Body of pancreas (tissue), 4 donors: ENCODE measurements around the gene PRRT1B. TPM values are rescaled to one million over a fixed set of nuclear protein-coding genes. Genes with fewer than 3 reads are reported as not detected.

Experiments used
- ATAC-seq: fragments of 150-250 bp; one replicate; pipeline ENCODE4 v1.9.1; 2016
- DNase-seq, 4 donors: peaks; one replicate each; pipeline ENCODE4 v3.0.0-alpha.2; 2019
- H3K27ac ChIP-seq, 4 donors: fragments of 200-600 bp; sonication (generic); 1 replicate in 3 of 4; 2 replicates in 1 of 4; pipeline versions ENCODE4 v1.5.1 to v1.6.1; 2016 to 2019; ENCODE audit warnings: mild to moderate bottlenecking in 1 of 4, mixed read lengths in 1 of 4, moderate library complexity in 1 of 4
- H3K27me3 ChIP-seq, 2 donors: fragments of 200-600 bp; sonication (generic); one replicate each; pipeline ENCODE4 v1.6.0; 2016; ENCODE audit warnings: mild to moderate bottlenecking in 1 of 2
- H3K36me3 ChIP-seq, 2 donors: fragments of 200-600 bp; sonication (generic); replicated peaks in 1 of 2; 2 replicates each; pipeline ENCODE4 v1.5.1; 2016; ENCODE audit warnings: low read depth in 2 of 2; ENCODE audit not compliant: insufficient read depth in 1 of 2
- H3K4me1 ChIP-seq: fragments of 200-600 bp; sonication (generic); one replicate; pipeline ENCODE4 v1.6.0; 2016
- H3K4me3 ChIP-seq, 2 donors: fragments of 200-600 bp; sonication (generic); 1 replicate in 1 of 2; 2 replicates in 1 of 2; pipeline ENCODE4 v1.5.1; 2016 to 2019
- H3K9me3 ChIP-seq, 3 donors: fragments of 200-600 bp; sonication (generic); 1 replicate in 2 of 3; 2 replicates in 1 of 3; pipeline ENCODE4 v1.5.1; 2016
- POLR2A ChIP-seq, 3 donors: fragments of 450-650 bp; IDR thresholded peaks; one replicate each; pipeline ENCODE4 v1.6.1; 2016; ENCODE audit warnings: antibody characterized with exemption in 3 of 3, mild to moderate bottlenecking in 2 of 3
- WGBS, 2 donors: methylation state at CpG; one replicate each; pipeline ENCODE4 v1.1.5; 2017; 5-methylcytosine and 5-hydroxymethylcytosine counted together
- intact Hi-C: fragments of 100-400 bp; cut with DNase I; formaldehyde crosslinking; loops from one replicate; pipeline ENCODE4 v1.15.1; 2023
- total RNA-seq, 2 donors: library from RNA; depleted of rRNA; stranded (reverse); fragments of >200 nt; gene quantifications; one replicate each; pipeline ENCODE4 v1.1.0, GENCODE V29; 2016
- TF ChIP-seq, protein P1 (sequence below), 7 experiments: fragments of 450-650 bp in 4 of 7; fragments of 200-600 bp in 3 of 7; sonication (generic) in 3 of 7; IDR thresholded peaks; one replicate each; pipeline ENCODE4 v1.5.1; 2016 to 2019; ENCODE audit warnings: antibody characterized with exemption in 7 of 7

PRRT1B gene
- total RNA-seq = under 1 TPM; 0.33 to 0.78 TPM

GRCh38 chr9:131545003-131545785 lies at the start of gene PRRT1B:
Gene PRRT1B, plus strand, starts transcription at chr9:131545523. Its CDS starts 93 bp downstream, at chr9:131545616.
- Histone ChIP-seq H3K27me3 (no peaks in the 10 kb centered on the region), H3K9me3 (peaks cover 0 to 15% (median 0%) of the 10 kb centered on the region in 3 donors), H3K4me3 (peak within 1 kb of the TSS; percentile 32 to 34), H3K4me1 (peaks cover 19% of the 10 kb centered on the region), H3K27ac (peak within 1 kb of the TSS in 3 of 4 donors; percentile 71 to 86 (median 76)), H3K36me3 (no peaks in the 10 kb centered on the region)
- intact Hi-C loops = no loop called here
- 9 to 26% methylated on average over 21 to 50 of the region's 50 CpGs for WGBS, 2 donors
- peak; percentile 99 for ATAC-seq
- peak; percentile 45 to 75 (median 64) for TF ChIP-seq POLR2A (IDR thresholded peaks at IDR 0.05)
- TF ChIP-seq, protein P1, sequence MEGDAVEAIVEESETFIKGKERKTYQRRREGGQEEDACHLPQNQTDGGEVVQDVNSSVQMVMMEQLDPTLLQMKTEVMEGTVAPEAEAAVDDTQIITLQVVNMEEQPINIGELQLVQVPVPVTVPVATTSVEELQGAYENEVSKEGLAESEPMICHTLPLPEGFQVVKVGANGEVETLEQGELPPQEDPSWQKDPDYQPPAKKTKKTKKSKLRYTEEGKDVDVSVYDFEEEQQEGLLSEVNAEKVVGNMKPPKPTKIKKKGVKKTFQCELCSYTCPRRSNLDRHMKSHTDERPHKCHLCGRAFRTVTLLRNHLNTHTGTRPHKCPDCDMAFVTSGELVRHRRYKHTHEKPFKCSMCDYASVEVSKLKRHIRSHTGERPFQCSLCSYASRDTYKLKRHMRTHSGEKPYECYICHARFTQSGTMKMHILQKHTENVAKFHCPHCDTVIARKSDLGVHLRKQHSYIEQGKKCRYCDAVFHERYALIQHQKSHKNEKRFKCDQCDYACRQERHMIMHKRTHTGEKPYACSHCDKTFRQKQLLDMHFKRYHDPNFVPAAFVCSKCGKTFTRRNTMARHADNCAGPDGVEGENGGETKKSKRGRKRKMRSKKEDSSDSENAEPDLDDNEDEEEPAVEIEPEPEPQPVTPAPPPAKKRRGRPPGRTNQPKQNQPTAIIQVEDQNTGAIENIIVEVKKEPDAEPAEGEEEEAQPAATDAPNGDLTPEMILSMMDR (IDR thresholded peaks at IDR 0.05) = peak in 1 of 7 experiments; percentile 23
- DNase-seq = peak; percentile 94 to 97 (median 96)

- Histone ChIP-seq H3K9me3 (no peaks in the 10 kb centered on the region), H3K36me3 (peaks cover 21 to 62% of the 10 kb centered on the region in 2 donors), H3K4me1 (peaks cover 1% of the 10 kb centered on the region), H3K27me3 (no peaks in the 10 kb centered on the region), H3K4me3 (no peak overlapping the region), H3K27ac (no peak overlapping the region)
- TF ChIP-seq, protein P1 (IDR thresholded peaks at IDR 0.05) = no peak
- TF ChIP-seq POLR2A (IDR thresholded peaks at IDR 0.05) = no peak
- ATAC-seq (no peak), DNase-seq (no peak)
- WGBS, 2 donors = 84 to 90% methylated on average over 22 of the region's 22 CpGs
- intact Hi-C loops = no loop called here
Measured at GRCh38 chr9:131495785-131496184, 49.5 kb upstream of the PRRT1B start.

- Histone ChIP-seq H3K4me1 (peaks cover 10% of the 10 kb centered on the region), H3K27me3 (no peaks in the 10 kb centered on the region), H3K4me3 (no peak overlapping the region), H3K27ac (no peak overlapping the region), H3K9me3 (no peaks in the 10 kb centered on the region), H3K36me3 (peaks cover 19 to 52% of the 10 kb centered on the region in 2 donors)
- DNase-seq (no peak), ATAC-seq (no peak)
- no peak for TF ChIP-seq POLR2A (IDR thresholded peaks at IDR 0.05)
- TF ChIP-seq, protein P1 (IDR thresholded peaks at IDR 0.05) = no peak
- intact Hi-C loops = no loop called here
- WGBS, 2 donors = 80 to 90% methylated on average over 5 to 8 of the region's 10 CpGs
Measured at GRCh38 chr9:131496844-131497405, 48.4 kb upstream of the PRRT1B start.

DNA sequence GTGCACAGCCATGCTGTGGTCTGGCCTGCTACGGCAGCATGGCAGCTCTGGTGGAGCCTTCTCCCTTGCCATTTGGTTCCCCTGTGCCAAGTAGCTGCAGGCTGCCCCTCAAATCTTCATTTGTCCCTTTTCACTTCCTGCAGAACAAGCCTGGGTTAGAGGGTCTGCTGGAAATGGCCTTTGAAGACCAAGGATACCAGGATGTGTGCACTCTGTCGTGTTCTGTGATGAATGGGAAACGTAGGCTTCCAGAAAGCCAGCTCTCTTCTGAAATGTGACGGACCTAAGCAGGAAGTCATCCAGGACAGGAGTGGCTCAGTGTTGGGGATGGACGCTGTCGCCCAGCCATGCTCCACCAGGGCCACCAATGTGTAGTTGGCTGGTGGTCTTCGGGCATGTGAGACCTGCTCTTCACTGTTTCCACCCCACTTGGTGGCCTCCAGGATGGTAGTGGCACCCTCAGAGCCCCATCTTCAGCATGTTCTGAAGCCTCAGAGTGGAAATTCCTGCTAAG lies 46.0 kb upstream of the PRRT1B start:
- H3K36me3 ChIP-seq = peaks cover 7 to 29% of the 10 kb centered on the region in 2 donors
- H3K4me3 ChIP-seq = no peak overlapping the region
- peaks cover 27% of the 10 kb centered on the region for H3K4me1 ChIP-seq
- H3K9me3 ChIP-seq = no peaks in the 10 kb centered on the region
- ATAC-seq (no peak), DNase-seq (no peak)
- intact Hi-C loops = no loop called here
- TF ChIP-seq, protein P1 (IDR thresholded peaks at IDR 0.05) = no peak
- no peak for TF ChIP-seq POLR2A (IDR thresholded peaks at IDR 0.05)
- no peaks in the 10 kb centered on the region for H3K27me3 ChIP-seq
- 79 to 82% methylated on average over 6 to 7 of the region's 7 CpGs for WGBS, 2 donors
- H3K27ac ChIP-seq = no peak overlapping the region
